Activated T-helper 17 cell treated with anti-CD3 and anti-CD28 coated beads, Interleukin-2, amount 50 U/mL, for 72 hours (primary cell): ENCODE data around the gene PLEKHF1. TPM values are rescaled to one million over a fixed set of nuclear protein-coding genes. Genes with fewer than 3 reads are reported as not detected.
"Not testable (repeated sequence)": the region's sequence is repeated elsewhere in the genome, so short reads cannot be mapped to it uniquely, and the experiment has no call there.

ENCODE experiments used
- ATAC-seq: fragments of 150-1000 bp; cut with Tn5 transposase; replicated peaks from 2 replicates; pipeline ENCODE4 v1.10.0; 2021; ENCODE audit warnings: mild to moderate bottlenecking, moderate library complexity
- H3K27ac Mint-ChIP-seq: one replicate; pipeline ENCODE4 v1.8.0; 2022; ENCODE audit warnings: mixed read lengths
- H3K27me3 Mint-ChIP-seq: one replicate; pipeline ENCODE4 v1.8.0; 2022; ENCODE audit warnings: mixed read lengths
- H3K36me3 Mint-ChIP-seq: one replicate; pipeline ENCODE4 v1.8.0; 2022; ENCODE audit warnings: low read depth, mild to moderate bottlenecking, mixed read lengths
- H3K4me1 Mint-ChIP-seq: one replicate; pipeline ENCODE4 v1.8.0; 2022; ENCODE audit warnings: mixed read lengths
- H3K4me3 Mint-ChIP-seq: one replicate; pipeline ENCODE4 v1.8.0; 2022; ENCODE audit warnings: mild to moderate bottlenecking, mixed read lengths
- H3K9me3 Mint-ChIP-seq: one replicate; pipeline ENCODE4 v1.8.0; 2022; ENCODE audit warnings: mixed read lengths
- total RNA-seq, 2 donors: library from RNA; stranded (reverse); gene quantifications; one replicate each; pipeline ENCODE4 v1.2.3, GENCODE V29; 2022

PLEKHF1 gene
- total RNA-seq, 2 donors from 2014 or later, result 34.4 to 40.3 TPM

- H3K9me3 Mint-ChIP-seq, result no peaks in the 10 kb centered on the region
- peak; percentile 91 for ATAC-seq
- H3K4me3 Mint-ChIP-seq, result peak overlapping the region; percentile 41
- H3K27me3 Mint-ChIP-seq, result no peaks in the 10 kb centered on the region
- H3K4me1 Mint-ChIP-seq, result peaks cover 13% of the 10 kb centered on the region
- H3K36me3 Mint-ChIP-seq, result peaks cover 80% of the 10 kb centered on the region
- H3K27ac Mint-ChIP-seq, result peak overlapping the region; percentile 76
Observed at GRCh38 chr19:29704562-29705558, 39.6 kb downstream of the PLEKHF1 start.

GRCh38 chr19:29705706-29706105 lies 40.4 kb downstream of the PLEKHF1 start:
- Mint-ChIP-seq H3K36me3 (peaks cover 87% of the 10 kb centered on the region), H3K27me3 (no peaks in the 10 kb centered on the region), H3K27ac (peak overlapping the region; percentile 76), H3K4me1 (peaks cover 19% of the 10 kb centered on the region), H3K4me3 (peak overlapping the region; percentile 41), H3K9me3 (no peaks in the 10 kb centered on the region)
- ATAC-seq, result no peak

- peaks cover 23% of the 10 kb centered on the region for H3K4me1 Mint-ChIP-seq
- H3K9me3 Mint-ChIP-seq, result no peaks in the 10 kb centered on the region
- no peaks in the 10 kb centered on the region for H3K27me3 Mint-ChIP-seq
- H3K27ac Mint-ChIP-seq, result peak overlapping the region; percentile 76
- H3K36me3 Mint-ChIP-seq, result peaks cover 88% of the 10 kb centered on the region
- no peak for ATAC-seq
- no peak overlapping the region for H3K4me3 Mint-ChIP-seq
Observed at GRCh38 chr19:29706635-29707034, 41.4 kb downstream of the PLEKHF1 start.

GRCh38 chr19:29708554-29709439 lies 43.5 kb downstream of the PLEKHF1 start:
- Mint-ChIP-seq H3K9me3 (no peaks in the 10 kb centered on the region), H3K27ac (peak overlapping the region; percentile 47), H3K27me3 (no peaks in the 10 kb centered on the region), H3K4me1 (peaks cover 41% of the 10 kb centered on the region), H3K4me3 (no peak overlapping the region), H3K36me3 (peaks cover 92% of the 10 kb centered on the region)
- no peak for ATAC-seq

GRCh38 chr19:29709440-29709798 lies 44.2 kb downstream of the PLEKHF1 start:
- H3K36me3 Mint-ChIP-seq, result peaks cover 92% of the 10 kb centered on the region
- H3K27ac Mint-ChIP-seq, result peak overlapping the region; percentile 47
- peaks cover 44% of the 10 kb centered on the region for H3K4me1 Mint-ChIP-seq

GRCh38 chr19:29711584-29712132 lies 46.4 kb downstream of the PLEKHF1 start:
- H3K27ac Mint-ChIP-seq, result peak overlapping the region; percentile 58
- H3K27me3 Mint-ChIP-seq, result no peaks in the 10 kb centered on the region
- peaks cover 43% of the 10 kb centered on the region for H3K4me1 Mint-ChIP-seq
- H3K36me3 Mint-ChIP-seq, result peaks cover 76% of the 10 kb centered on the region
- H3K9me3 Mint-ChIP-seq, result no peaks in the 10 kb centered on the region
- peak overlapping the region; percentile 86 for H3K4me3 Mint-ChIP-seq
- ATAC-seq, result no peak

More at GRCh38 chr19:29709440-29709798, 44.2 kb downstream of the PLEKHF1 start:
- ATAC-seq, H3K4me3 Mint-ChIP-seq, H3K9me3 Mint-ChIP-seq, H3K27me3 Mint-ChIP-seq: not testable (repeated sequence)

GRCh38 chr19:29712744-29713516 lies 47.7 kb downstream of the PLEKHF1 start:
- H3K27ac Mint-ChIP-seq, result peak overlapping the region; percentile 89
- H3K36me3 Mint-ChIP-seq, result peaks cover 64% of the 10 kb centered on the region
- H3K4me3 Mint-ChIP-seq, result peak overlapping the region; percentile 86
- no peaks in the 10 kb centered on the region for H3K27me3 Mint-ChIP-seq
- H3K4me1 Mint-ChIP-seq, result peaks cover 44% of the 10 kb centered on the region
- no peaks in the 10 kb centered on the region for H3K9me3 Mint-ChIP-seq
- no peak for ATAC-seq

GRCh38 chr19:29714371-29714952 lies 49.2 kb downstream of the PLEKHF1 start:
- Mint-ChIP-seq H3K36me3 (peaks cover 50% of the 10 kb centered on the region), H3K4me3 (peak overlapping the region; percentile 86), H3K4me1 (peaks cover 38% of the 10 kb centered on the region), H3K9me3 (no peaks in the 10 kb centered on the region), H3K27me3 (no peaks in the 10 kb centered on the region), H3K27ac (peak overlapping the region; percentile 89)
- peak; percentile 38 for ATAC-seq

GRCh38 chr19:29714953-29715700 lies 49.9 kb downstream of the PLEKHF1 start, which contains the start of gene C19orf12:
Gene C19orf12, minus strand, starts transcription at chr19:29715261. Its CDS starts 6,848 bp downstream, at chr19:29708413.
- Mint-ChIP-seq H3K36me3 (peaks cover 49% of the 10 kb centered on the region), H3K9me3 (no peaks in the 10 kb centered on the region), H3K4me3 (peak within 1 kb of the TSS; percentile 86), H3K4me1 (peaks cover 37% of the 10 kb centered on the region), H3K27ac (peak within 1 kb of the TSS; percentile 96), H3K27me3 (no peaks in the 10 kb centered on the region)
- ATAC-seq, result peak; percentile 76

- ATAC-seq, result peak; percentile 3
Observed at GRCh38 chr19:29715701-29716581, 50.7 kb downstream of the PLEKHF1 start.

GRCh38 chr19:29717051-29717450 lies 51.8 kb downstream of the PLEKHF1 start:
- peak overlapping the region; percentile 96 for H3K27ac Mint-ChIP-seq

More at GRCh38 chr19:29715701-29716581, 50.7 kb downstream of the PLEKHF1 start:
- Mint-ChIP-seq H3K4me3 (peak overlapping the region; percentile 86), H3K27ac (peak overlapping the region; percentile 96), H3K36me3 (peaks cover 41% of the 10 kb centered on the region), H3K9me3 (no peaks in the 10 kb centered on the region), H3K27me3 (no peaks in the 10 kb centered on the region), H3K4me1 (peaks cover 30% of the 10 kb centered on the region)

GRCh38 chr19:29724102-29724641 lies 58.9 kb downstream of the PLEKHF1 start:
- peak; percentile 19 for ATAC-seq
- H3K27me3 Mint-ChIP-seq, result peaks cover 27% of the 10 kb centered on the region
- no peaks in the 10 kb centered on the region for H3K4me1 Mint-ChIP-seq
- H3K9me3 Mint-ChIP-seq, result no peaks in the 10 kb centered on the region
- H3K36me3 Mint-ChIP-seq, result no peaks in the 10 kb centered on the region
- H3K4me3 Mint-ChIP-seq, result peak overlapping the region; percentile 28
- H3K27ac Mint-ChIP-seq, result no peak overlapping the region

More at GRCh38 chr19:29717051-29717450, 51.8 kb downstream of the PLEKHF1 start:
- Mint-ChIP-seq H3K27me3 (no peaks in the 10 kb centered on the region), H3K4me3 (peak overlapping the region; percentile 86), H3K4me1 (peaks cover 24% of the 10 kb centered on the region), H3K9me3 (no peaks in the 10 kb centered on the region), H3K36me3 (peaks cover 30% of the 10 kb centered on the region)
- ATAC-seq, result no peak
